ENCODE measurements around the gene COMMD8. TPM values are rescaled to one million over a fixed set of nuclear protein-coding genes. Genes with fewer than 3 reads are reported as not detected.

The COMMD8 gene
- polyA plus RNA-seq, 2 of the 4 experiments (the other 2 are of a cell fraction), result 19.1 to 24.0 TPM

DNA sequence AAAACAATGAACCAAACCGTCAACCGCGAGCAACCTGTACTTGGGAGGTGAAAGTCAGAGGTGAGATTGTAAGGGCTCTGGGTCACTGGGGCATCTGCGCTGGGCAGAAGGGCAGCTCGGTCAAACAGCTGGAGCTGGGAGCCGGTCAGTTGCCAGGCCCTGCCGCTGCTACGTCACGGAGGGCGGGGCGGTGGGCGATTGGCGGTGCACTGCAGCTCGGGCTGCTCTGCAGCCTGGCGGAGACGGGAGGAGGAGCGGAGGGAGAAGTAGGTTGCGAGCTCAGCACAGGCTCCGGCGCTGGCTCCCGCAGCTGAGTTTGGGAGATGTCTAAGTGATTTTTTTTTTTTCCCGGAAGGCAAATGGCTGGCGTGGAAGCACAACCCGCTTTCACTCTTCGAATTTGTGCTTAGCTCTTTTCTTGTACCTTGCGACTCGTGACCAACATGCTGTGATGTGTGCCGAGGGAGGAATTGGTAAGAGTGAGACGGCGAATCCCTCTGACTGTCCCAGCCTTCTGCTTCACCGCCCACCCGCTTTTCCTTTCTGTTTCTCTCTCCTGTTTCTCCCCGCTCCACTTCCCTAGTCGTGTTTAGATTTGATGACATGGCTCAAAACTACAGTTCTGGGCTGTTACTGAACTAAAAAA is 21.7 kb upstream of the COMMD8 start, which contains the start of gene ATP10D (continued):
- TF ChIP-seq, protein P1, sequence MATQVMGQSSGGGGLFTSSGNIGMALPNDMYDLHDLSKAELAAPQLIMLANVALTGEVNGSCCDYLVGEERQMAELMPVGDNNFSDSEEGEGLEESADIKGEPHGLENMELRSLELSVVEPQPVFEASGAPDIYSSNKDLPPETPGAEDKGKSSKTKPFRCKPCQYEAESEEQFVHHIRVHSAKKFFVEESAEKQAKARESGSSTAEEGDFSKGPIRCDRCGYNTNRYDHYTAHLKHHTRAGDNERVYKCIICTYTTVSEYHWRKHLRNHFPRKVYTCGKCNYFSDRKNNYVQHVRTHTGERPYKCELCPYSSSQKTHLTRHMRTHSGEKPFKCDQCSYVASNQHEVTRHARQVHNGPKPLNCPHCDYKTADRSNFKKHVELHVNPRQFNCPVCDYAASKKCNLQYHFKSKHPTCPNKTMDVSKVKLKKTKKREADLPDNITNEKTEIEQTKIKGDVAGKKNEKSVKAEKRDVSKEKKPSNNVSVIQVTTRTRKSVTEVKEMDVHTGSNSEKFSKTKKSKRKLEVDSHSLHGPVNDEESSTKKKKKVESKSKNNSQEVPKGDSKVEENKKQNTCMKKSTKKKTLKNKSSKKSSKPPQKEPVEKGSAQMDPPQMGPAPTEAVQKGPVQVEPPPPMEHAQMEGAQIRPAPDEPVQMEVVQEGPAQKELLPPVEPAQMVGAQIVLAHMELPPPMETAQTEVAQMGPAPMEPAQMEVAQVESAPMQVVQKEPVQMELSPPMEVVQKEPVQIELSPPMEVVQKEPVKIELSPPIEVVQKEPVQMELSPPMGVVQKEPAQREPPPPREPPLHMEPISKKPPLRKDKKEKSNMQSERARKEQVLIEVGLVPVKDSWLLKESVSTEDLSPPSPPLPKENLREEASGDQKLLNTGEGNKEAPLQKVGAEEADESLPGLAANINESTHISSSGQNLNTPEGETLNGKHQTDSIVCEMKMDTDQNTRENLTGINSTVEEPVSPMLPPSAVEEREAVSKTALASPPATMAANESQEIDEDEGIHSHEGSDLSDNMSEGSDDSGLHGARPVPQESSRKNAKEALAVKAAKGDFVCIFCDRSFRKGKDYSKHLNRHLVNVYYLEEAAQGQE (IDR thresholded peaks at IDR 0.05), result no peak
- TF ChIP-seq, protein P2, sequence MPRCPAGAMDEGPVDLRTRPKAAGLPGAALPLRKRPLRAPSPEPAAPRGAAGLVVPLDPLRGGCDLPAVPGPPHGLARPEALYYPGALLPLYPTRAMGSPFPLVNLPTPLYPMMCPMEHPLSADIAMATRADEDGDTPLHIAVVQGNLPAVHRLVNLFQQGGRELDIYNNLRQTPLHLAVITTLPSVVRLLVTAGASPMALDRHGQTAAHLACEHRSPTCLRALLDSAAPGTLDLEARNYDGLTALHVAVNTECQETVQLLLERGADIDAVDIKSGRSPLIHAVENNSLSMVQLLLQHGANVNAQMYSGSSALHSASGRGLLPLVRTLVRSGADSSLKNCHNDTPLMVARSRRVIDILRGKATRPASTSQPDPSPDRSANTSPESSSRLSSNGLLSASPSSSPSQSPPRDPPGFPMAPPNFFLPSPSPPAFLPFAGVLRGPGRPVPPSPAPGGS (IDR thresholded peaks at IDR 0.05), result no peak
- no peak for TF ChIP-seq NPAS2 (CRISPR knock-in tag; IDR thresholded peaks at IDR 0.05; ENCODE audit: borderline replicate concordance)

DNA sequence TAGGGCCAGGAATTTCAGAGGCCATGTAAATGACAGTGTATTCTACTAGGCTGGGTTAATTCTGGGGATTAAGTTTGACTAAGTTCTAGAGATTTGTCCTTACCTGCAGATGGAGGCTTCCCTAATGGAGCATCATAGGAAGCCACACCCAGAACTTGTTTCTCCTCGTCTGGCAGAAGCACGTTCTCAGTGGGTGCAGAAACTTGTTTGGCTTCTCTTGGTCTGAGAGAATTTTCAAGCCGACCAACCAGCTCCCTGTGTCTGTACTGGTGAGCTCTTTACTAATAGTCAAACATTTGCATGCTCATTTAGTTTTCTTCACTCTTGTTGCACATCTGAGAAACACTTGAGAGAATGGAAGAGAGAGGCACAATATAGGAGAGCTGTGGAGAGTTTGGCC is 20.7 kb upstream of the COMMD8 start:
- 61% methylated on average over 3 of the region's 3 CpGs for WGBS (ENCODE audit: missing lambda C conversion rate)
- no peak for DNase-seq (ENCODE audit: low read depth in 1 of 2, low spot score in 1 of 2)

More for the DNA sequence above, 20.7 kb upstream of the COMMD8 start:
- H3K27ac ChIP-seq, result no peak overlapping the region
- CTCF ChIA-PET, result interaction anchor here (1.1 to 2.1 kb wide), 2 partner anchors 21 to 80 kb away, joined by 3 to 5 read pairs; partner anchors contain the start of gene COMMD8
- H3K4me1 ChIP-seq, result no peaks in the 10 kb centered on the region
- H3K9me3 ChIP-seq, result no peaks in the 10 kb centered on the region
- TF ChIP-seq, protein P3, sequence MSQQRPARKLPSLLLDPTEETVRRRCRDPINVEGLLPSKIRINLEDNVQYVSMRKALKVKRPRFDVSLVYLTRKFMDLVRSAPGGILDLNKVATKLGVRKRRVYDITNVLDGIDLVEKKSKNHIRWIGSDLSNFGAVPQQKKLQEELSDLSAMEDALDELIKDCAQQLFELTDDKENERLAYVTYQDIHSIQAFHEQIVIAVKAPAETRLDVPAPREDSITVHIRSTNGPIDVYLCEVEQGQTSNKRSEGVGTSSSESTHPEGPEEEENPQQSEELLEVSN (IDR thresholded peaks at IDR 0.05; ENCODE audit: borderline replicate concordance, low read depth), result no peak
- no peak for TF ChIP-seq CBX2 (IDR thresholded peaks at IDR 0.05; ENCODE audit: borderline replicate concordance, low read depth)
- no peak for TF ChIP-seq KDM5A (IDR thresholded peaks at IDR 0.05)
- no peak for TF ChIP-seq RAD21 (conservative IDR thresholded peaks at IDR 0.05 in 1 of 2, IDR thresholded peaks at IDR 0.05 in 1 of 2)
- no peak for TF ChIP-seq HDAC2 (IDR thresholded peaks at IDR 0.05)
- no peak for TF ChIP-seq KDM1A (IDR thresholded peaks at IDR 0.05; ENCODE audit: low read depth)
- TF ChIP-seq, protein P4, sequence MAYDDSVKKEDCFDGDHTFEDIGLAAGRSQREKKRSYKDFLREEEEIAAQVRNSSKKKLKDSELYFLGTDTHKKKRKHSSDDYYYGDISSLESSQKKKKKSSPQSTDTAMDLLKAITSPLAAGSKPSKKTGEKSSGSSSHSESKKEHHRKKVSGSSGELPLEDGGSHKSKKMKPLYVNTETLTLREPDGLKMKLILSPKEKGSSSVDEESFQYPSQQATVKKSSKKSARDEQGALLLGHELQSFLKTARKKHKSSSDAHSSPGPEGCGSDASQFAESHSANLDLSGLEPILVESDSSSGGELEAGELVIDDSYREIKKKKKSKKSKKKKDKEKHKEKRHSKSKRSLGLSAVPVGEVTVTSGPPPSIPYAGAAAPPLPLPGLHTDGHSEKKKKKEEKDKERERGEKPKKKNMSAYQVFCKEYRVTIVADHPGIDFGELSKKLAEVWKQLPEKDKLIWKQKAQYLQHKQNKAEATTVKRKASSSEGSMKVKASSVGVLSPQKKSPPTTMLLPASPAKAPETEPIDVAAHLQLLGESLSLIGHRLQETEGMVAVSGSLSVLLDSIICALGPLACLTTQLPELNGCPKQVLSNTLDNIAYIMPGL (CRISPR knock-in tag; IDR thresholded peaks at IDR 0.05; ENCODE audit: borderline replicate concordance), result no peak
- no peak for TF ChIP-seq HOXA7 (CRISPR knock-in tag; IDR thresholded peaks at IDR 0.05)
- TF ChIP-seq POLR2AphosphoS2 (conservative IDR thresholded peaks at IDR 0.05; ENCODE audit: low read length), result no peak
- TF ChIP-seq CHD2 (IDR thresholded peaks at IDR 0.05; ENCODE audit: low read length, partially characterized antibody), result no peak
- TF ChIP-seq HOXB13 (CRISPR knock-in tag; IDR thresholded peaks at IDR 0.05; ENCODE audit: low read depth), result no peak
- TF ChIP-seq, protein P5, sequence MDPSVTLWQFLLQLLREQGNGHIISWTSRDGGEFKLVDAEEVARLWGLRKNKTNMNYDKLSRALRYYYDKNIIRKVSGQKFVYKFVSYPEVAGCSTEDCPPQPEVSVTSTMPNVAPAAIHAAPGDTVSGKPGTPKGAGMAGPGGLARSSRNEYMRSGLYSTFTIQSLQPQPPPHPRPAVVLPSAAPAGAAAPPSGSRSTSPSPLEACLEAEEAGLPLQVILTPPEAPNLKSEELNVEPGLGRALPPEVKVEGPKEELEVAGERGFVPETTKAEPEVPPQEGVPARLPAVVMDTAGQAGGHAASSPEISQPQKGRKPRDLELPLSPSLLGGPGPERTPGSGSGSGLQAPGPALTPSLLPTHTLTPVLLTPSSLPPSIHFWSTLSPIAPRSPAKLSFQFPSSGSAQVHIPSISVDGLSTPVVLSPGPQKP (IDR thresholded peaks at IDR 0.05; ENCODE audit: low read depth, low read length), result no peak
- no peak for TF ChIP-seq JUNB (IDR thresholded peaks at IDR 0.05)
- TF ChIP-seq SMC3 (IDR thresholded peaks at IDR 0.05), result no peak
- no peak for TF ChIP-seq FOSB (CRISPR knock-in tag; IDR thresholded peaks at IDR 0.05)
- TF ChIP-seq, protein P6, sequence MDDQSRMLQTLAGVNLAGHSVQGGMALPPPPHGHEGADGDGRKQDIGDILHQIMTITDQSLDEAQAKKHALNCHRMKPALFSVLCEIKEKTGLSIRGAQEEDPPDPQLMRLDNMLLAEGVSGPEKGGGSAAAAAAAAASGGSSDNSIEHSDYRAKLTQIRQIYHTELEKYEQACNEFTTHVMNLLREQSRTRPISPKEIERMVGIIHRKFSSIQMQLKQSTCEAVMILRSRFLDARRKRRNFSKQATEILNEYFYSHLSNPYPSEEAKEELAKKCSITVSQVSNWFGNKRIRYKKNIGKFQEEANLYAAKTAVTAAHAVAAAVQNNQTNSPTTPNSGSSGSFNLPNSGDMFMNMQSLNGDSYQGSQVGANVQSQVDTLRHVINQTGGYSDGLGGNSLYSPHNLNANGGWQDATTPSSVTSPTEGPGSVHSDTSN (IDR thresholded peaks at IDR 0.05), result no peak
- TF ChIP-seq ZC3H11A (IDR thresholded peaks at IDR 0.05), result no peak
- no peak for TF ChIP-seq HEYL (CRISPR knock-in tag; IDR thresholded peaks at IDR 0.05)
- TF ChIP-seq SREBF2 (IDR thresholded peaks at IDR 0.05), result no peak
- TF ChIP-seq, protein P7, sequence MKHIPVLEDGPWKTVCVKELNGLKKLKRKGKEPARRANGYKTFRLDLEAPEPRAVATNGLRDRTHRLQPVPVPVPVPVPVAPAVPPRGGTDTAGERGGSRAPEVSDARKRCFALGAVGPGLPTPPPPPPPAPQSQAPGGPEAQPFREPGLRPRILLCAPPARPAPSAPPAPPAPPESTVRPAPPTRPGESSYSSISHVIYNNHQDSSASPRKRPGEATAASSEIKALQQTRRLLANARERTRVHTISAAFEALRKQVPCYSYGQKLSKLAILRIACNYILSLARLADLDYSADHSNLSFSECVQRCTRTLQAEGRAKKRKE (CRISPR knock-in tag; IDR thresholded peaks at IDR 0.05; ENCODE audit: low read depth), result no peak
- no peak for FAIRE-seq
- no peak for ATAC-seq
- H3K4me2 ChIP-seq, result no peak overlapping the region
- POLR2A ChIA-PET, result interaction anchor here (1.6 kb wide), 1 partner anchor 21 kb away, joined by 18 read pairs; the partner anchor contains the start of gene COMMD8
- H3K4me3 ChIP-seq, result no peak overlapping the region

Measured in A549 (cell line).